ENCODE data around the gene MLH3.

The MLH3 gene

GRCh38 chr14:75025876-75026275 lies 25.4 kb downstream of the MLH3 start:
- no peaks in the 10 kb centered on the region for H3K9me3 ChIP-seq (replicated peaks; ENCODE audit: low read length)
- H3K4me3 ChIP-seq (ENCODE audit: low read length) = no peak overlapping the region
- no peak overlapping the region for H3K9ac ChIP-seq (ENCODE audit: low read depth, low read length)
- peaks cover 32% of the 10 kb centered on the region for H3K36me3 ChIP-seq (ENCODE audit: insufficient read depth, low read length)
- no peak overlapping the region for H3K4me2 ChIP-seq (ENCODE audit: low read length)
- no peaks in the 10 kb centered on the region for H3K27me3 ChIP-seq (ENCODE audit: control insufficient read depth, insufficient read depth, low read length)
- no peaks in the 10 kb centered on the region for H3K4me1 ChIP-seq (ENCODE audit: control insufficient read depth, insufficient read depth, low read length)

GRCh38 chr14:75025082-75025481 lies 26.2 kb downstream of the MLH3 start:
- Histone ChIP-seq H3K9ac (ENCODE audit: low read depth, low read length) (no peak overlapping the region), H3K36me3 (ENCODE audit: insufficient read depth, low read length) (peaks cover 30% of the 10 kb centered on the region), H3K4me3 (ENCODE audit: low read length) (no peak overlapping the region), H3K4me2 (ENCODE audit: low read length) (no peak overlapping the region), H3K4me1 (ENCODE audit: control insufficient read depth, insufficient read depth, low read length) (no peaks in the 10 kb centered on the region), H3K9me3 (replicated peaks; ENCODE audit: low read length) (no peaks in the 10 kb centered on the region), H3K27me3 (ENCODE audit: control insufficient read depth, insufficient read depth, low read length) (no peaks in the 10 kb centered on the region)

GRCh38 chr14:75023108-75023507 lies 28.2 kb downstream of the MLH3 start:
- Histone ChIP-seq H3K9me3 (replicated peaks; ENCODE audit: low read length) (no peaks in the 10 kb centered on the region), H3K36me3 (ENCODE audit: insufficient read depth, low read length) (peaks cover 39% of the 10 kb centered on the region), H3K4me3 (ENCODE audit: low read length) (no peak overlapping the region), H3K4me2 (ENCODE audit: low read length) (no peak overlapping the region), H3K27me3 (ENCODE audit: control insufficient read depth, insufficient read depth, low read length) (no peaks in the 10 kb centered on the region), H3K4me1 (ENCODE audit: control insufficient read depth, insufficient read depth, low read length) (no peaks in the 10 kb centered on the region), H3K9ac (ENCODE audit: low read depth, low read length) (no peak overlapping the region)

DNA sequence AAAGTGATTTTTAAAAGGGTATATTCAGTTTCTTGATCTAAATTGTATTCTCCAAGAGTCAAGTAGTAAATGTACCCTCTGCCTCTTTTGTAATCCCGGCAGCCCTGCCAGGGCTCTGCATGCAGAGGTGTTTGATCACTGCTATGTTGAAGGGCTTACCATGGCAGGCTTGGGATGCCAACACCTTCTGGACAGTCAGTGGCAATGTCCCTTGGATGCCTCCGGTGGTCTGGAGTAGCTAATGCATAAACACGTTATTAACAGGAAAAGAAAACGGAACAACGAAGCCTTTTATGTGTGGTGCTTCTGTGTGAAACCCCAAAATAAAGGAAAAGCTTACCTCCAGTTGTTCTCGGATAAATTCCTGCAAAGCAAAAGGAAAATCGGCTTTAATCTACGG lies 28.6 kb downstream of the MLH3 start:
- Histone ChIP-seq H3K9me3 (replicated peaks; ENCODE audit: low read length) (no peaks in the 10 kb centered on the region), H3K4me3 (ENCODE audit: low read length) (no peak overlapping the region), H3K4me2 (ENCODE audit: low read length) (no peak overlapping the region), H3K27me3 (ENCODE audit: control insufficient read depth, insufficient read depth, low read length) (no peaks in the 10 kb centered on the region), H3K9ac (ENCODE audit: low read depth, low read length) (no peak overlapping the region), H3K4me1 (ENCODE audit: control insufficient read depth, insufficient read depth, low read length) (no peaks in the 10 kb centered on the region), H3K36me3 (ENCODE audit: insufficient read depth, low read length) (peaks cover 40% of the 10 kb centered on the region)

GRCh38 chr14:75018694-75019093 lies 32.6 kb downstream of the MLH3 start:
- H3K4me1 ChIP-seq (ENCODE audit: control insufficient read depth, insufficient read depth, low read length) = no peaks in the 10 kb centered on the region
- H3K9ac ChIP-seq (ENCODE audit: low read depth, low read length) = no peak overlapping the region
- H3K9me3 ChIP-seq (replicated peaks; ENCODE audit: low read length) = no peaks in the 10 kb centered on the region
- no peak overlapping the region for H3K4me2 ChIP-seq (ENCODE audit: low read length)
- H3K27me3 ChIP-seq (ENCODE audit: control insufficient read depth, insufficient read depth, low read length) = no peaks in the 10 kb centered on the region
- no peak overlapping the region for H3K4me3 ChIP-seq (ENCODE audit: low read length)
- peaks cover 59% of the 10 kb centered on the region for H3K36me3 ChIP-seq (ENCODE audit: insufficient read depth, low read length)

GRCh38 chr14:75016815-75017214 lies 34.5 kb downstream of the MLH3 start:
- no peak overlapping the region for H3K9ac ChIP-seq (ENCODE audit: low read depth, low read length)
- no peak overlapping the region for H3K4me2 ChIP-seq (ENCODE audit: low read length)
- peaks cover 50% of the 10 kb centered on the region for H3K36me3 ChIP-seq (ENCODE audit: insufficient read depth, low read length)
- no peak overlapping the region for H3K4me3 ChIP-seq (ENCODE audit: low read length)
- no peaks in the 10 kb centered on the region for H3K27me3 ChIP-seq (ENCODE audit: control insufficient read depth, insufficient read depth, low read length)
- H3K9me3 ChIP-seq (replicated peaks; ENCODE audit: low read length) = no peaks in the 10 kb centered on the region
- H3K4me1 ChIP-seq (ENCODE audit: control insufficient read depth, insufficient read depth, low read length) = peaks cover 7% of the 10 kb centered on the region

- no peaks in the 10 kb centered on the region for H3K9me3 ChIP-seq (replicated peaks; ENCODE audit: low read length)
- H3K4me2 ChIP-seq (ENCODE audit: low read length) = no peak overlapping the region
- no peaks in the 10 kb centered on the region for H3K27me3 ChIP-seq (ENCODE audit: control insufficient read depth, insufficient read depth, low read length)
- H3K9ac ChIP-seq (ENCODE audit: low read depth, low read length) = no peak overlapping the region
- no peak overlapping the region for H3K4me3 ChIP-seq (ENCODE audit: low read length)
- H3K36me3 ChIP-seq (ENCODE audit: insufficient read depth, low read length) = peaks cover 42% of the 10 kb centered on the region
- H3K4me1 ChIP-seq (ENCODE audit: control insufficient read depth, insufficient read depth, low read length) = peaks cover 20% of the 10 kb centered on the region
Observed at GRCh38 chr14:75015496-75015895, 35.8 kb downstream of the MLH3 start.

DNA sequence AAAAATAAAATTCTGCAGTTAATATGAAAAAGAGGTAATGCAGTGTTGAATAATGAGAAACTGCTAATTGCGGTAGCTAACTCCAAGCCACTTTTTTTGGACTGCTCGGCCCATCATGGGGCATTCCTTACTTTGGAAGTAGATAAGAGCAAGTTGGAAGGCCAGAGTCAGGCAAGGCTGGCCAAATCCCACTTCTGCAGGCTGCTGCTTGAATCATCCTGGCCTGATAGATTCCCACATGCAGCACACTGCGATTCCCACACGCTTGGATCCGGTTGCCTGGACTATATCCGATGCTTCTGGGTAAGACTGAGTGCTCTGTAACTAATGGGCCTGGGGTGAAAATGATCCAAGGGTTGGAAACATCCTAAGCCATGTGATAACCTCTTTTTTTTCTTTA lies 38.0 kb downstream of the MLH3 start:
- Histone ChIP-seq H3K9me3 (replicated peaks; ENCODE audit: low read length) (no peaks in the 10 kb centered on the region), H3K27me3 (ENCODE audit: control insufficient read depth, insufficient read depth, low read length) (no peaks in the 10 kb centered on the region), H3K36me3 (ENCODE audit: insufficient read depth, low read length) (peaks cover 48% of the 10 kb centered on the region), H3K4me3 (ENCODE audit: low read length) (no peak overlapping the region), H3K4me2 (ENCODE audit: low read length) (no peak overlapping the region), H3K9ac (ENCODE audit: low read depth, low read length) (no peak overlapping the region), H3K4me1 (ENCODE audit: control insufficient read depth, insufficient read depth, low read length) (peaks cover 26% of the 10 kb centered on the region)

DNA sequence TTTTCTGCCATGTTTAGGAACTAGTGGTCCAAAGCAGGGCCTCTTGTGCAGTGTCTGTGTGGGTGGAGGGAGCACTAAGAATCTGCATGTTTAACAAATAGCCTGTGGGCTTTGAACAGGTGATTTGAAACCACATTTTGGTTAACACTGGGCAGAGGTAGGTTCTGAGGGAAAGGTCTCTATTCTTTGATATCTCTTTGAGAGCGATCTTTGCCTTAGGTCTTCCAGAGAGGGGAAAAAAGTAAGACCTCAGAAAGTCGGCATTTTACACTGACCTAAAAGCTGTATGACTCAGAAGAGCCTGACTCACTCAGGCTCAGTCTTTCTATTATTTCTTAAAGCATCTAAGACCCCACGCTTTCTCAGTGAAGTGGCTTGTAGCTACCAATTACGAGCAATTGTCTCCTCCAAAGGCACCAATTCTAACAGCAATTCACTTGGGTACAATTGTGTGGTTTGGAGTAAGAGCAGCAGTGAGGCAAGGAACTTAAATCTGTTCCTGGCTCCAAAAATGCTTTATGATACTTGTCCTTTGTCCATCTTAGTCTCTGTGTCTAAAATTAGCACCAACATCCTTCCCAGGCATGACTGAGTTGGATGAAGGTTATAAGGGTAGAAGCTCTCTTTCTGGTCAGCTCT lies 39.8 kb downstream of the MLH3 start:
- peak overlapping the region; percentile 37 for H3K4me2 ChIP-seq (ENCODE audit: low read length)
- peaks cover 26% of the 10 kb centered on the region for H3K4me1 ChIP-seq (ENCODE audit: control insufficient read depth, insufficient read depth, low read length)
- H3K9ac ChIP-seq (ENCODE audit: low read depth, low read length) = peak overlapping the region; percentile 7
- H3K9me3 ChIP-seq (replicated peaks; ENCODE audit: low read length) = no peaks in the 10 kb centered on the region
- no peak overlapping the region for H3K4me3 ChIP-seq (ENCODE audit: low read length)
- no peaks in the 10 kb centered on the region for H3K27me3 ChIP-seq (ENCODE audit: control insufficient read depth, insufficient read depth, low read length)
- peaks cover 58% of the 10 kb centered on the region for H3K36me3 ChIP-seq (ENCODE audit: insufficient read depth, low read length)

DNA sequence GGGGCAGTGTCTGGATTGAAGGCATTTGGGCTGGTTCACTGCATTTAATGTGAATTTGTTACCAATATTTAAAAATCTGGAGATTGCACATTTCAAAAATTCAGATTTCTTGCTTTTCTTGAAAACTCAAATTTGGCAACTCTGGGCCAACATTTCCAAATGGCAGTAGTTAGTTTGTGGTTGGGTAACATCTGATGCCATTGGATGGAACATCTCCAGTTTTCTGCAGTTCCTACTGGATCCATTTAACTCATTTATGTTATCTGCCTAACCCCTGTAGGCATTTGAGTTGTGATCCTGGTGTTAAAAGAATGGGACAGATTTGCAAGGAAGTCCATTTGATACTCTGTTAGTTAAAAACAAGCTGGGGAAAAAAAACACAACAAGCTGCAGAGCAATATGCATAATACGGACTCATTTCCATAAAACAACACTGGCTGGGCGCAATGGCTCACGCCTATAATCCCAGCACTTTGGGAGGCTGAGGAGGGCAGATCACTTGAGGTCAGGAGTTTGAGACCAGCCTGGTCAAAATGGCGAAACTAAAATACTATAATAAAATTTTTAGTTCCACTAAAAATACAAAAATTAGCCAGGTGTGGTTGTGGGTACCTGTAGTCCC lies 40.7 kb downstream of the MLH3 start:
- peaks cover 26% of the 10 kb centered on the region for H3K4me1 ChIP-seq (ENCODE audit: control insufficient read depth, insufficient read depth, low read length)
- no peaks in the 10 kb centered on the region for H3K27me3 ChIP-seq (ENCODE audit: control insufficient read depth, insufficient read depth, low read length)
- H3K4me2 ChIP-seq (ENCODE audit: low read length) = no peak overlapping the region
- H3K36me3 ChIP-seq (ENCODE audit: insufficient read depth, low read length) = peaks cover 58% of the 10 kb centered on the region
- no peak overlapping the region for H3K4me3 ChIP-seq (ENCODE audit: low read length)
- no peaks in the 10 kb centered on the region for H3K9me3 ChIP-seq (replicated peaks; ENCODE audit: low read length)
- H3K9ac ChIP-seq (ENCODE audit: low read depth, low read length) = no peak overlapping the region

DNA sequence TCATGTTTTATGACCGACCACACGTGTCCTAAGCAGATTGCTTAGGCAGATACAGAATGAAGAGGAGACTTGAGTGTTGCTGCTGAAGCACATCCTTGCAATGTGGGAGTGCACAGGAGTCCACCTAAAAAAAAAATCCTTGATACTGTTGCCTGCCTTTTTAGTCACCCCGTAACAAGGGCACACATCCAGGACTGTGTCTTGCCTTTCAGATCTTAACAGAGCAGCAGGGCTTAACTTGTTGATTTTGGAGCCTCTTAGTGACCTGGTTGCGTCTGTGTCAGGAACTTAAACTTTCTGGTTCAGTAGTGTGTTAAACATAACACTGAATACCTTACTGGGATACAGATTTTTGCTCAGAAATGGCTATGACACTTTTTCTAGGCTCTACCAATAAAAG lies 42.1 kb downstream of the MLH3 start:
- H3K27me3 ChIP-seq (ENCODE audit: control insufficient read depth, insufficient read depth, low read length) = no peaks in the 10 kb centered on the region
- no peak overlapping the region for H3K4me3 ChIP-seq (ENCODE audit: low read length)
- H3K4me2 ChIP-seq (ENCODE audit: low read length) = no peak overlapping the region
- H3K9me3 ChIP-seq (replicated peaks; ENCODE audit: low read length) = no peaks in the 10 kb centered on the region
- peaks cover 32% of the 10 kb centered on the region for H3K4me1 ChIP-seq (ENCODE audit: control insufficient read depth, insufficient read depth, low read length)
- H3K36me3 ChIP-seq (ENCODE audit: insufficient read depth, low read length) = peaks cover 60% of the 10 kb centered on the region
- no peak overlapping the region for H3K9ac ChIP-seq (ENCODE audit: low read depth, low read length)

- no peak overlapping the region for H3K4me3 ChIP-seq (ENCODE audit: low read length)
- no peak overlapping the region for H3K9ac ChIP-seq (ENCODE audit: low read depth, low read length)
- H3K4me2 ChIP-seq (ENCODE audit: low read length) = peak overlapping the region; percentile 31
- H3K36me3 ChIP-seq (ENCODE audit: insufficient read depth, low read length) = peaks cover 50% of the 10 kb centered on the region
- no peaks in the 10 kb centered on the region for H3K9me3 ChIP-seq (replicated peaks; ENCODE audit: low read length)
- no peaks in the 10 kb centered on the region for H3K27me3 ChIP-seq (ENCODE audit: control insufficient read depth, insufficient read depth, low read length)
- peaks cover 22% of the 10 kb centered on the region for H3K4me1 ChIP-seq (ENCODE audit: control insufficient read depth, insufficient read depth, low read length)
Observed at GRCh38 chr14:75005357-75005756, 45.9 kb downstream of the MLH3 start.
